ENCODE measurements around the gene GCGR.

GRCh38 chr17:81841866-81842265 is 37.9 kb downstream of the GCGR start:
- TF ChIP-seq CTCF (conservative IDR thresholded peaks at IDR 0.05; ENCODE audit: low read depth in 2 of 2) (no peak), REST (IDR thresholded peaks at IDR 0.05; ENCODE audit: unreplicated experiment) (no peak), CREB1 (CRISPR knock-in tag; IDR thresholded peaks at IDR 0.05; ENCODE audit: low read depth) (no peak), ETS1 (IDR thresholded peaks at IDR 0.05) (no peak)

Measured in GM23338 (cell line).